ENCODE measurements around the gene ADAM19.

The ADAM19 gene

DNA sequence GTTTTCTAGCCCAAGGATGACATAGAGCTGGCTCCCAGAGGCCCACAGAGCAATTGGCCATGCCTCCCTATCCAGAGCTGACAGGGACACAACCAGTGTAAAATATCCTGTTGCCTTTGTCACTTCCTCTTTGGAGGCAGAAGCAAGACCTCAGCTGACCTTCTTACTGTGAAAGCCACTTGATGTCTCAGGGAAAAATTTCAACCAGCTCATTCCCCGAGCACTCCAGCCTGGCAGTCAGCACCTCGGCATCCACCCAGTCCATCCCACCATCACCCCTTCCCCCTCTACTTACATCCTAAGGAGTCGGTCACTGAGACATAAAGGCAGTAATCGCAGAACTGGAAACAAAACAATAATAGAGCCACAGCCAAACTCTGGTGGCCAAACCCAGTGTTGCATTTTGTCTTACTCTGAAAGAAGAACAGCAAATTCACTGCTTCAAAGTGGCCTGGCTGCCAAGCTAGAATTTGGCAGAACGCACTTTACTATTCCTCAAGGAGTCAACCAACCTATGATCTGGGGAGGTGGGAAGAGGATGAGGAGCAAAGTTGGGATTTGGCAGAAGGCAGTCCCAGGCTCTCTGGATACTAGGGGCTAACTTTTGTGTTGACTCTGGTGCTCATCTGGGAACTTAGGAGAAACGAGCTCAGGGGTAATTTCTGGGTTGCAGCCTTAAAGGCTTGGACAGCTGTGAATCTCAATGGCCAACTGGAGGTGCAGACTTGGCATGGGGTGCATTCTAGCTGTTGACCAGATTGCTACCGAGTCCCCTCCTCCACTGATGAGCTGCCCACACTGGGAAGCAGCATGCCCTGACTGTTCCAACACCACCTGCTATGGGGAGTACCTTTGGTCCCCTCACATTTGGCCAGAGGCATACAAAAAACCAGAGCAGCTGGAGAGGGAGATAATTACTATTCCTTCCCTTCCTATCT is 101.9 kb downstream of the ADAM19 start:
- in situ Hi-C loops (cut with MboI; ENCODE audit: low pct_unique_long_range_greater_than_20kb, low sequenced_read_pairs, unreplicated experiment): no loop called here
- DNase-seq (ENCODE audit: low spot score): no peak

DNA sequence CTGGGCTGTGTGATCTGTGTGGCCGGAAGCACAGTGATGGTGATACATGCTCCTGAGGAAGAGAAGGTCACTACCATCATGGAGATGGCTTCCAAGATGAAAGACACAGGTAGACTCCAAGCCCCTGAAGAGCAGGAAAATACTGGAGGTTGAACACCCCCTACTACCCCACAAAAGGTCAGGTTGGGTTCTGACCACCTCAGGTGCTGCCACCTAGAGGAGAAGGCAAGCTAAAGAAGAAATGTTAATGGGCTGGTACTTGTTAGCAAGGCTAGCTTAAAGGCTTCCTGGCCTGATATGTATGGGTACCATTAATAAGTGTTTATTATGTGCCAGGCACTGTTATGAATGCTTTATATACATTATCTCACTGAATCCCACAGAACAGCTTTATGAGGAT is 103.9 kb downstream of the ADAM19 start:
- DNase-seq (ENCODE audit: low spot score): peak; percentile 50
- TF ChIP-seq, protein P1, sequence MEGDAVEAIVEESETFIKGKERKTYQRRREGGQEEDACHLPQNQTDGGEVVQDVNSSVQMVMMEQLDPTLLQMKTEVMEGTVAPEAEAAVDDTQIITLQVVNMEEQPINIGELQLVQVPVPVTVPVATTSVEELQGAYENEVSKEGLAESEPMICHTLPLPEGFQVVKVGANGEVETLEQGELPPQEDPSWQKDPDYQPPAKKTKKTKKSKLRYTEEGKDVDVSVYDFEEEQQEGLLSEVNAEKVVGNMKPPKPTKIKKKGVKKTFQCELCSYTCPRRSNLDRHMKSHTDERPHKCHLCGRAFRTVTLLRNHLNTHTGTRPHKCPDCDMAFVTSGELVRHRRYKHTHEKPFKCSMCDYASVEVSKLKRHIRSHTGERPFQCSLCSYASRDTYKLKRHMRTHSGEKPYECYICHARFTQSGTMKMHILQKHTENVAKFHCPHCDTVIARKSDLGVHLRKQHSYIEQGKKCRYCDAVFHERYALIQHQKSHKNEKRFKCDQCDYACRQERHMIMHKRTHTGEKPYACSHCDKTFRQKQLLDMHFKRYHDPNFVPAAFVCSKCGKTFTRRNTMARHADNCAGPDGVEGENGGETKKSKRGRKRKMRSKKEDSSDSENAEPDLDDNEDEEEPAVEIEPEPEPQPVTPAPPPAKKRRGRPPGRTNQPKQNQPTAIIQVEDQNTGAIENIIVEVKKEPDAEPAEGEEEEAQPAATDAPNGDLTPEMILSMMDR (IDR thresholded peaks at IDR 0.05; ENCODE audit: extremely low read depth, insufficient read depth, missing control alignments): peak; percentile 70
- in situ Hi-C loops (cut with MboI; ENCODE audit: low pct_unique_long_range_greater_than_20kb, low sequenced_read_pairs, unreplicated experiment): no loop called here

More for the DNA sequence above, 101.9 kb downstream of the ADAM19 start:
- TF ChIP-seq, protein P1 (IDR thresholded peaks at IDR 0.05; ENCODE audit: extremely low read depth, insufficient read depth, missing control alignments): no peak

DNA sequence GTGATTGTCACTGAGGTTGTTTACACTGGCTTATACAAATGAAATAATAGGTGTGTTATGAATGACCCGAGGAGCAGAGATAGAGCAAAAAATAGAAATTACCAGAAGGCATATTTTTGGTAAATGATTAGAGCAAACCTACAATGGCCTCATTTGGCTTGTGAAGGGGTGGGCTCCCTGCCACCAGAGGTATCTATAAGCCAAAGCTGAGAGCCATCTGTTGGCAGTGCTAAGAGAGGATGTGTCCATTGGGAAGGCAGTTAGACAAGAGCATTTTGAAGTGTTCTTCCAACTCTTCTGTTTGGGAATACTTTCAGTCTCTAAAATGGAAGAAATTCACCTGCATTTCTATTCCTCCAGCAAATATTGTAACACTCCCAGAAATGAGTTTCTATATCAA is 104.9 kb downstream of the ADAM19 start:
- TF ChIP-seq, protein P1 (IDR thresholded peaks at IDR 0.05; ENCODE audit: extremely low read depth, insufficient read depth, missing control alignments): no peak
- in situ Hi-C loops (cut with MboI; ENCODE audit: low pct_unique_long_range_greater_than_20kb, low sequenced_read_pairs, unreplicated experiment): no loop called here
- DNase-seq (ENCODE audit: low spot score): no peak

DNA sequence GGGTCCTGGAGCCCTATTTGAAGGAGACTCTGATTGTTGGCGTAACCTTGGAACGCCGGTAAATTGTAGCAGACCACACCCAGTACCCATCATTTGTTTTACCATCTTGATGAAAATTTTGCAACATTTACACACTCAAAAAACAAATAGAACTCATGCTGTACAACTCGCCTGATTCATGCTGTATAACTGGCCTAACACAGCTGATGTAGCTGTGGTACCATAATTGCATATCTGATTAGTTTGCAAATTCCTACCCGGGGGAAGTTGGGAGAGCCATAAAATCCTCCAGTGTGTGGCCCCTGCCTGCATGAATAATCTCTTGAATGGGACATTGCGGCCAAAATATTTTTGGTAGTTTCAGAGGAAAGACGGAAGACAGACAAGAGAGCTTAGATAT is 105.9 kb downstream of the ADAM19 start:
- in situ Hi-C loops (cut with MboI; ENCODE audit: low pct_unique_long_range_greater_than_20kb, low sequenced_read_pairs, unreplicated experiment): no loop called here
- no peak for DNase-seq (ENCODE audit: low spot score)
- TF ChIP-seq, protein P1 (IDR thresholded peaks at IDR 0.05; ENCODE audit: extremely low read depth, insufficient read depth, missing control alignments): no peak

DNA sequence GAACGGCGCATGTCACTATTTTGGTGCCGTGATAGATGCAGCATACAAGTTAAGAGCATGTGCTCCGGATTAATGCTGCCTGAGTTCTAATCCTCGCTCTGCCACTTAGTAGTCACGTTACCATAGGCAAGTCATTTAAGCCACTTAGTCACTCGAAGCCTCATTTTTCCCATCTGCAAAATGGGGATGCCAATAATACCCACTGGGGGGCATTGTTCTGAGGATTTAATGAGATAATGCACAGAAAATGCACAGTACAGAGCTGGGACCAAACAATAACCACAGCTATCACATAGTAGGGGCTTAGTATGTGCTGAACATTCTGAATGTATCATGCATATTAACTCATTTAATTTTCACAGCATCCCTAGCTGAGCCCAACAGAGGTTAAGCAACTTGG is 106.5 kb downstream of the ADAM19 start:
- in situ Hi-C loops (cut with MboI; ENCODE audit: low pct_unique_long_range_greater_than_20kb, low sequenced_read_pairs, unreplicated experiment): no loop called here
- TF ChIP-seq, protein P1 (IDR thresholded peaks at IDR 0.05; ENCODE audit: extremely low read depth, insufficient read depth, missing control alignments): peak; percentile 36
- DNase-seq (ENCODE audit: low spot score): no peak

DNA sequence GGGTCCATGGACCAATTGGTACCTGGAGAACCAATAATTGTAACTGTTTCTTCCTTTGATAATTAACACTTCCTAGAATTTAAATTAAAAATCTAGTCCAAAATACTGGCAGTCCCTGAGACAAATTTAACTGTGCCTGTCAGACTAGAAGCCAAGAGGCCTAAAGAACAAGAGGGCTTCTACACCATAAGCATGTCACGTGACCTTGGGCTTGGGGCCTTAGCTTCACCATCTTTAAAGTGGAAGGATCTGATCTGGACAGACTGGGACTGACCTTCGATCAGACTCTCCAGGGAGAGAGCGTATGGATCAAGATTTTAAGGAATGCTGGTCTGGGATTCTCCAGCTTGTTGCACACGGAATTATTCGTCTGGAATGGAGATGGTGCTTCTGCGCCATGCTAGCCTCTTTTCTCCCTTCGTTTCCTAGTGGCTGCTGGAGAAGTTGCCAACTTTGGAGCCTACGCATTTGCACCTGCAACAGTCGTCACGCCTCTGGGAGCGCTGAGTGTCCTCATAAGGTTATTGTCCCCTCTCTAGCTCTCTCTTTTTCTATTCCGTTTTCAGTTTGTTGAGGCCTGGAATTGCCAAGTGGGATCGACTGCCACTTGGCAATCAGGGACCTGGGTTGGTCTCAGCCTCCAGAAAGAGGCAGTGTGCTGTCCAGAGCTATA is 107.1 kb downstream of the ADAM19 start:
- in situ Hi-C loops (cut with MboI; ENCODE audit: low pct_unique_long_range_greater_than_20kb, low sequenced_read_pairs, unreplicated experiment): no loop called here
- TF ChIP-seq, protein P1 (IDR thresholded peaks at IDR 0.05; ENCODE audit: extremely low read depth, insufficient read depth, missing control alignments): no peak
- no peak for DNase-seq (ENCODE audit: low spot score)

Data from GM13977 (cell line).